Spinal cord (tissue), 4 donors: Measurements from ENCODE around the gene SCLT1. TPM values are rescaled to one million over a fixed set of nuclear protein-coding genes. Genes with fewer than 3 reads are reported as not detected.

Experiments used
- polyA plus RNA-seq, 2 donors: library from polyadenylated mRNA; unstranded; fragments of 120-200 nt; gene quantifications; one replicate each; pipeline ENCODE4 v1.2.1, GENCODE V29; 2013; ENCODE audit not compliant: insufficient read length in 2 of 2
- small RNA-seq: library from RNA; depleted of rRNA; stranded (forward); fragments of <200 nt; gene quantifications from one replicate; pipeline ENCODE3, GENCODE V24; 2014; ENCODE audit warnings: low replicate concordance
- total RNA-seq, 2 donors: library from RNA; depleted of rRNA in 1 of 2; stranded (reverse); fragments of 120-200 nt in 1 of 2; fragments of >200 nt in 1 of 2; gene quantifications; one replicate each; pipeline versions ENCODE4 v1.2.3 to v1.2.4, GENCODE V29; 2013 to 2014

SCLT1 gene
- total and polyA plus RNA-seq, 4 donors, result 16.5 to 62.7 (median 24.9) TPM

Small RNA genes lying within 50 kb of the gene (small RNA-seq; reads per million reads assigned to genes)
- gene AC093826.2, result not detected

Other genes with a start within 250 kb of the SCLT1 start
- gene C4orf33, start 2.6 kb upstream of the SCLT1 start, total RNA-seq, result 10 to 100 TPM; 16.8 to 25.3 TPM
- gene C4orf33, start 2.6 kb upstream of the SCLT1 start, polyA plus RNA-seq, result 10 to 100 TPM; 23.3 to 26.8 TPM